ENCODE results near the gene FAM163A. TPM values are rescaled to one million over a fixed set of nuclear protein-coding genes. Genes with fewer than 3 reads are reported as not detected.
A peak's percentile ranks its signal among the peaks of the same experiment; 100 is the strongest.

FAM163A gene
- total RNA-seq, 4 donors from 2014 or later: 0.16 TPM; not detected in 3

DNA sequence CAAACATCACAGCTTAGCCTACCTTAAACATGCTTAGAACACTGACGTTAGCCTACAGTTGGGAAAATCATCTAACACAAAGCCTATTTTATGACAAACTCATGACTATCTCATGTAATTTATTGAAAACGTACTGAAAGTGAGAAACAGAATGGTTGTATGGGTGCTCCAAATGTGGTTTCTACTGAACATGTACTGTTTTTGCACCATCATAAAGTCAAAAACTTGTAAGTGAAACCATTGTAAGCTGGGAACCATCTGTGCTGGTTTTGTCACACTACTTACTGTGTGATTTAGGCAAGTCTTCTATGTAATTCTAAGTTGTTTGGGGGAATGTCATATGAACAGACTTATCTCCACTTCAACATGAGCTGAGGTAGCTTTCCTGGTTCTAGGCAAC is 79.0 kb downstream of the FAM163A start:
- H3K4me3 ChIP-seq: no peak overlapping the region
- H3K4me1 ChIP-seq: peaks cover 0 to 9% of the 10 kb centered on the region in 2 donors
- H3K36me3 ChIP-seq: no peaks in the 10 kb centered on the region
- DNase-seq: no peak
- H3K27ac ChIP-seq: no peak overlapping the region
- H3K9me3 ChIP-seq: no peaks in the 10 kb centered on the region
- no peak for ATAC-seq
- in situ Hi-C loops (cut with MboI; ENCODE audit: low sequenced_read_pairs in 4 of 4) (loop anchor here in 1 of 4 donors (25.0 kb wide), 1 partner anchor 735 kb away; the partner anchor contains the start of gene TOR3A), intact Hi-C loops (cut with DNase I; ENCODE audit: low total_unique reads) (loop anchor here (2.0 kb wide), 1 partner anchor 109 kb away; no protein-coding TSS in a partner anchor)
- no peaks in the 10 kb centered on the region for H3K27me3 ChIP-seq
- TF ChIP-seq, protein P1, sequence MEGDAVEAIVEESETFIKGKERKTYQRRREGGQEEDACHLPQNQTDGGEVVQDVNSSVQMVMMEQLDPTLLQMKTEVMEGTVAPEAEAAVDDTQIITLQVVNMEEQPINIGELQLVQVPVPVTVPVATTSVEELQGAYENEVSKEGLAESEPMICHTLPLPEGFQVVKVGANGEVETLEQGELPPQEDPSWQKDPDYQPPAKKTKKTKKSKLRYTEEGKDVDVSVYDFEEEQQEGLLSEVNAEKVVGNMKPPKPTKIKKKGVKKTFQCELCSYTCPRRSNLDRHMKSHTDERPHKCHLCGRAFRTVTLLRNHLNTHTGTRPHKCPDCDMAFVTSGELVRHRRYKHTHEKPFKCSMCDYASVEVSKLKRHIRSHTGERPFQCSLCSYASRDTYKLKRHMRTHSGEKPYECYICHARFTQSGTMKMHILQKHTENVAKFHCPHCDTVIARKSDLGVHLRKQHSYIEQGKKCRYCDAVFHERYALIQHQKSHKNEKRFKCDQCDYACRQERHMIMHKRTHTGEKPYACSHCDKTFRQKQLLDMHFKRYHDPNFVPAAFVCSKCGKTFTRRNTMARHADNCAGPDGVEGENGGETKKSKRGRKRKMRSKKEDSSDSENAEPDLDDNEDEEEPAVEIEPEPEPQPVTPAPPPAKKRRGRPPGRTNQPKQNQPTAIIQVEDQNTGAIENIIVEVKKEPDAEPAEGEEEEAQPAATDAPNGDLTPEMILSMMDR (IDR thresholded peaks at IDR 0.05 in 4 of 5, conservative IDR thresholded peaks at IDR 0.05 in 1 of 5): no peak
- TF ChIP-seq POLR2A (IDR thresholded peaks at IDR 0.05): no peak

DNA sequence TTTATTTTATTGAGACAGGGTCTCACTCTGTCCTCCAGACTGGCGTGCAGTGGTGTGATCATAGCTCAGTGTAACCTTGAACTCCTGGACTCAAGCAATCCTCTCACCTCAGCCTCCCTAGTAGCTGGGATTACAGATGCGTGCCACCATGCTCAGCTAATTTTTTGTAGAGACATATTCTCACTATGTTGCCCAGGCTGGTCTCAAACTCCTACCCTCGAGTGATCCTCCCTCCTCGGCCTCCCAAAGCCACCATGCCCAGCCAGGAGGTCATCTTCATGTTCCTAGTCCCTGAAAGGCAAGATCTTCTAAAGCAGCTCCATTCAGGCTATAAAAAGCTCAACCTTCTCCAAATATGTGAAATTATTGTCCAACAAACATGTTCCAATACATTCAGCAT is 80.6 kb downstream of the FAM163A start:
- no peaks in the 10 kb centered on the region for H3K36me3 ChIP-seq
- in situ Hi-C loops (cut with MboI; ENCODE audit: low sequenced_read_pairs in 4 of 4): loop anchor here in 1 of 4 donors (25.0 kb wide), 1 partner anchor 736 kb away; the partner anchor contains the start of gene TOR3A
- peaks cover 0 to 6% of the 10 kb centered on the region in 2 donors for H3K4me1 ChIP-seq
- H3K4me3 ChIP-seq: no peak overlapping the region
- no peak overlapping the region for H3K27ac ChIP-seq
- DNase-seq: no peak
- H3K9me3 ChIP-seq: no peaks in the 10 kb centered on the region
- H3K27me3 ChIP-seq: no peaks in the 10 kb centered on the region
- TF ChIP-seq POLR2A (IDR thresholded peaks at IDR 0.05): no peak
- TF ChIP-seq, protein P1 (IDR thresholded peaks at IDR 0.05 in 4 of 5, conservative IDR thresholded peaks at IDR 0.05 in 1 of 5): no peak
- ATAC-seq: no peak
- intact Hi-C loops (cut with DNase I; ENCODE audit: low total_unique reads): loop anchor here (2.0 kb wide), 1 partner anchor 107 kb away; no protein-coding TSS in a partner anchor

DNA sequence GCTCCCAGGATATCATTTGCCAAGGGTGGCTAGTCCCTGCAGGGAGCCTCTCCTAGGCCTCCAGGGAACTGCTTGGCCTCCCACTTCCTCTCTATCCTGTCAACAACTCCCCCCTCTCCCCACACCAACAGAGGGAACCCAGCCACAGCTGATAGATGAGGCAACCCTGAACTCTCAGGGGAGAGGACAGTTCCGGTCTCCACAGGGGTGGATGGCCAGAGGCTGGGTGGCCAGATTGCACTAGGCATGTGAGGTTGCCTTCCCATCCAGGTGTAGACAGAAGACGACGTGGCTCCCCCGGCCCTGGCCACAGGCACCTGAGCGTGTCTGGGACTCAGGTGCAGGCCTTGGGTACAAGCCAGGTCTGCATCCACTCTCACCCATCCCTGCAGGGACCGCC is 81.2 kb downstream of the FAM163A start:
- H3K27me3 ChIP-seq: no peaks in the 10 kb centered on the region
- no peak for TF ChIP-seq POLR2A (IDR thresholded peaks at IDR 0.05)
- TF ChIP-seq, protein P1 (IDR thresholded peaks at IDR 0.05 in 4 of 5, conservative IDR thresholded peaks at IDR 0.05 in 1 of 5): no peak
- H3K27ac ChIP-seq: peak overlapping the region in 2 of 4 donors; percentile 20 to 57
- H3K36me3 ChIP-seq: no peaks in the 10 kb centered on the region
- ATAC-seq (peak in 1 of 2 donors; percentile 29), DNase-seq (no peak)
- H3K9me3 ChIP-seq: no peaks in the 10 kb centered on the region
- in situ Hi-C loops (cut with MboI; ENCODE audit: low sequenced_read_pairs in 4 of 4) (loop anchor here in 1 of 4 donors (25.0 kb wide), 1 partner anchor 737 kb away; the partner anchor contains the start of gene TOR3A), intact Hi-C loops (cut with DNase I; ENCODE audit: low total_unique reads) (no loop called here)
- peaks cover 0 to 6% of the 10 kb centered on the region in 2 donors for H3K4me1 ChIP-seq
- no peak overlapping the region for H3K4me3 ChIP-seq

DNA sequence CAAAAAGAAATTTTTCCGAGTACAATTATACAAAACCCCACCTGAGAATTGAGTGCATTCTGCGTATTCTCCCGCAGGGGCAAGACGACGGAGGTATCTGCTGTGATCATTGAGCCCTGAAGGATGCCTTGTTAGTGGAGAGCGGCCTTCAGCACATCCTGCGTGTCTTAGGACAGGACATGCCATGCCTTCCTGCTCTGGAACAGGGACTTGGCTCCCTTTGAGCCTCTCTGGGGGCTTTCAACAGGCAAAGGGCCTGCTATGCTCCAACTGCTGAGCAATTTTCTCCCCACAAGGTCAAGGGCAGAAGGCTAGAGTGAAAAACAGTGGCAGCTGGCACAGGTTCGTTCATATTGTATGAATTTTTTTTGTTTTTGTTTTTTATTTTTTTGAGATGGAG is 82.1 kb downstream of the FAM163A start:
- TF ChIP-seq, protein P1 (IDR thresholded peaks at IDR 0.05 in 4 of 5, conservative IDR thresholded peaks at IDR 0.05 in 1 of 5): no peak
- no peak for TF ChIP-seq POLR2A (IDR thresholded peaks at IDR 0.05)
- in situ Hi-C loops (cut with MboI; ENCODE audit: low sequenced_read_pairs in 4 of 4) (no loop called here), intact Hi-C loops (cut with DNase I; ENCODE audit: low total_unique reads) (no loop called here)
- Histone ChIP-seq H3K27me3 (no peaks in the 10 kb centered on the region), H3K4me1 (peaks cover 0 to 6% of the 10 kb centered on the region in 2 donors), H3K27ac (peak overlapping the region in 3 of 4 donors; percentile 20 to 57 (median 39)), H3K4me3 (no peak overlapping the region), H3K36me3 (no peaks in the 10 kb centered on the region), H3K9me3 (no peaks in the 10 kb centered on the region)
- DNase-seq (peak in 1 of 2 donors; percentile 29), ATAC-seq (peak; percentile 35 to 43)
